Limb (tissue), 2 donors: ENCODE data around the gene MIPOL1.
A peak's percentile ranks its signal among the peaks of the same experiment; 100 is the strongest.
"Not testable (repeated sequence)": the region's sequence is repeated elsewhere in the genome, so short reads cannot be mapped to it uniquely, and the experiment has no call there.

Experiments
- DNase-seq, 2 donors: peaks; one replicate each; pipeline ENCODE4 v3.0.0-alpha.2; 2016; ENCODE audit errors: extremely low spot score in 2 of 2

Gene MIPOL1

DNA sequence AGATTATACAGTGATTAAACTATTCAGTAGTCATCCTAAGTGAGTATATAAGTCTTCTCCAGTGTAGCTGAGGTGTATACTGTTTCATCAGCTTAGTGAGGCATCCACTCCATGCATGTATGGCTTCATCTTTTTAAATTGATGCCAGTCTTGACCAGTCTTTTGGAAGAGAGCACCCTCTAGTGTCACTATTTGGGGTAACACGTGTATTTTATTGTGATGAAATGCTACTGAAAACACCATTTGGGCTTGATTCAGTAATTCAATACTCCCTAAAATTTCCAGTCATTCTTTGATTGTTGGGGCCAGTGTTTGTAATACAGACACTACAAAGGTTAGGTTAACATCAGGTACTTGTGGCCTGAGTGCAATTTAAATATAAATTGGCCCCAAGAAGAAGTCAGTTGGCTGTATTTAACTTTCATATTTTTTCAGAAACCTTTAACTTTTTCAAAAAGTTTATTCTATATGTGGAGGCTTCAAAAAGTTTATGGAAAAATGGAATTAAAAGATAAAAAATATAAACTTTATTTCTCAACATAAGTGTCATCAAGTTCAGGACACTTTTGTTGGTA, 35.3 kb downstream of the MIPOL1 start:
- peak in 1 of 2 donors; percentile 33 for DNase-seq

- no peak for DNase-seq
Measured at GRCh38 chr14:37234222-37234621, 36.5 kb downstream of the MIPOL1 start.

GRCh38 chr14:37236044-37236443, 38.3 kb downstream of the MIPOL1 start:
- not testable (repeated sequence) for DNase-seq

- no peak for DNase-seq
Measured at GRCh38 chr14:37237094-37237493, 39.4 kb downstream of the MIPOL1 start.

DNA sequence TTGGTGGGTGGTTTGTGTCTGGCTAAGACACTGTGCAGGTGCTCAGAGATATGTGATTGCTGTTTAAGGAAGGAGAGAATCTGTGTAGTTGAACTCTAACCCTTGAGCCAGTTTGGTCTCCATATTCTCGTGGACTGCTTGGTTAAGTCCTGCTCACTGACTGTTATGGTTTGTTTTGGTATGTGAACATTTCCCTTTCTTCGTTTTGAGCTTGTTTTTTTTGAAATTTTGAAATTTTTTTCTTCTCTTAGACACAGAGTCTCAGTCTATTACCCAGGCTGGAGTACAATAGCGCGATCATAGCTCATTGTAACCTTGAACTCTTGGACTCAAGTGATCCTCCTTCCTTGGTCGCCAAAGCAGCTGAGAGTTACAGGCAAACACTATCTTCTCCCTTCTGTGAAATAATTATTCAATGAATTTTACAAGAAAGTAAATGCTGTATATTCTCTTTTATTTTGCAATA, 40.0 kb downstream of the MIPOL1 start:
- DNase-seq = no peak

GRCh38 chr14:37241198-37241597, 43.5 kb downstream of the MIPOL1 start:
- no peak for DNase-seq

GRCh38 chr14:37246427-37246829, 48.7 kb downstream of the MIPOL1 start:
- DNase-seq = peak in 1 of 2 donors; percentile 72

DNA sequence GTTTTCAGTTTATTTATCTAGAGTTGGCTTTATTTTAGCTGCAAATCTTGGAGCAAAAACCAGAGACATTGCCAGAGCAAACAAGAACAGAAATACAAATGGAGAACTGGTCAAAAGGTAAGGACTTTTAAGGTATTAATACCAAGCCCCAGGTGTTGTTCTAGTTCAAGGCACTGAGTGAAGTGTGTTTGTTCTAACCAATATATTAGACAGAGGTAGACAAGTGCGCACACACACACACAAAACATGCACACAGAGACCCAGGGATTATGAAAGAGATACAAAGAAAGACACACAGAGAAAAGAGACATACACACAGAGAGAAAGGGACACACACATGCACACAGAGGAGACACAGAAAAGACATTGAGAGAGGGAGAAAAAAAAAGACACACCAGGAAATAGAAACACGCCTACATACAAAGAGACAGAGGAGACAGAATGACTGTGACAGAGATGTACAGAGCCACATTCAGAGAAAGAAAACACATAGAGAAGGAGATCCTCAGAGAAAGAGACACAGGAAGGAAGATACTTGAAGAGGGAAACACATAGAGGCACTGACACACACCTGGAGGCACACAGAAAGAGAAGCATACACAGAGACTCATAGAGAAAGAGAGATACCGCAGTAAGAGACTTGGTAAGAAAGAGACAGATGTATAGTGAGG, 50.2 kb downstream of the MIPOL1 start:
- no peak for DNase-seq

- no peak for DNase-seq
Measured at GRCh38 chr14:37251775-37252174, 54.0 kb downstream of the MIPOL1 start.

GRCh38 chr14:37252434-37252833, 54.7 kb downstream of the MIPOL1 start:
- DNase-seq = no peak

- no peak for DNase-seq
Measured at GRCh38 chr14:37253905-37254304, 56.2 kb downstream of the MIPOL1 start.

- no peak for DNase-seq
Measured at GRCh38 chr14:37254411-37254947, 56.7 kb downstream of the MIPOL1 start.

- no peak for DNase-seq
Measured at GRCh38 chr14:37257501-37258070, 59.8 kb downstream of the MIPOL1 start.

- DNase-seq = no peak
Measured at GRCh38 chr14:37262649-37263048, 64.9 kb downstream of the MIPOL1 start.

- DNase-seq = no peak
Measured at GRCh38 chr14:37263656-37264236, 66.0 kb downstream of the MIPOL1 start.

GRCh38 chr14:37268788-37269187, 71.1 kb downstream of the MIPOL1 start:
- no peak for DNase-seq

DNA sequence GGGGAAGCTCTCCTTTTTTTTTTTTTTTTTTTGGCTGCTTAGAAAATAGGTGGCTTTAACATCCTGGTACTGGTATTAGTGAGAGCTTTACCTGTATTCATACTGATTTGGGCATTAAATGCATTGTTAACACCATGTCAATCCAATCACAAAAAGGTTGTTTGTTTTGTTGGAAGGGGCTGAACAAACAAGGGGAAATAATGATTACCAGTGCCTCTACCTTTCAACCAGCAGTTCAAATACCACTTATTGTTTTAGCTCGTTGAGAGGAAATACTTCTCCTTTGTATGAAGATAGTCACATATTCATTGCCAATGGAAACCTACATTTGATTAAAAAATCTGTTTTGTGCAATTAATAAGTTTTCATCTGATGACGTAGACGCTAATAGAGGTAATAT, 72.9 kb downstream of the MIPOL1 start:
- DNase-seq = no peak

GRCh38 chr14:37272569-37272968, 74.8 kb downstream of the MIPOL1 start:
- DNase-seq = no peak

- DNase-seq = no peak
Measured at GRCh38 chr14:37274652-37275051, 76.9 kb downstream of the MIPOL1 start.

GRCh38 chr14:37275963-37276362, 78.2 kb downstream of the MIPOL1 start:
- no peak for DNase-seq

DNA sequence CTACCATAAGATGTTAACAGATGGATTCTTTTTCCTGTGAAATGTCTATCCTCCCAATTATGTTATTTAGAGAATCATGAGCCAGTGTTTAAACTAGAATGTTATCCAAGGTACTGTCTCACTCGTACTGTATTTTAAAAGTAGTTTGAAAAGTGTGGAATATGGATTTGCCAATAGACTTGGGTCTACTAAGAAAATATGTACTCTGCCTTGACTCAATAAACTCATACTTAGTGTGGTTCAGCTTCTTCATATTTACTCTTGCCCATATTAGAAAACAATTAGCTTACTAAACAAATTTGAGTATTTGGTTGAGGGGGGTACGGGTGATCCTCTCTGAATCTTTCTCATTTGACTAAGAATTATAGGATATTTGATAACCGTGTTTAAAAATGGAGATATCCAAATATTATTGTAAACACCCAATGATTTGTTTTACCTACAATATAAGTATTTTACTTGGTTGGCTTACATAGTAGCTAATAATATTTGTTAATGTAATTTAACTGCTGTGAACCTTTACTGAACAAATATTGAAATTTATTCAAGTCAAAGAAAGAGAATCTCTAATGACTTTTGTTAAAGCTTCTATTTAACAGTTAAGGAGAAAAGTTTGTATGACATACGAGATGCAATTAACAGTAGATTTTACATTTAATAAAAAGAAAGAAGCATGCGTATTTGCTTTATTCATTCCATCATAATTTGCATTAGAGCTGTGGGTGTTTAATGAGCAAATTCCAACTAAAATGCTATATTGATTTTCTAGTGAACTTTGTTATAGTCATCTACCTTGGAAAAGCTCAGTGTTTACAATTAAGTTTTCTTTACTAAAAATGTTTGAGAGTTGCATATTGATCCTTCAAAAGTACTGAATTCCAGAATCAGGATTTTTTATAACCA, 81.2 kb downstream of the MIPOL1 start:
- no peak for DNase-seq
